Measurements from ENCODE around the gene ASXL3.

The ASXL3 gene

GRCh38 chr18:33669589-33669988, 91.6 kb downstream of the ASXL3 start:
- no peaks in the 10 kb centered on the region for H4K20me1 ChIP-seq (ENCODE audit: insufficient read depth, low read length)
- H3K4me2 ChIP-seq (ENCODE audit: insufficient read depth, low read length), result no peak overlapping the region
- H3K4me3 ChIP-seq (ENCODE audit: low read depth in 1 of 2, low read length in 2 of 2), result no peak overlapping the region
- no peak overlapping the region for H2AFZ ChIP-seq (ENCODE audit: low read depth, low read length)
- H3K27me3 ChIP-seq (ENCODE audit: insufficient read depth, low read length, poor library complexity), result no peaks in the 10 kb centered on the region
- DNase-seq (no peak), ATAC-seq (ENCODE audit: insufficient read depth, low read depth) (no peak)
- H3K36me3 ChIP-seq (ENCODE audit: insufficient read depth, low read length), result no peaks in the 10 kb centered on the region
- H3K4me1 ChIP-seq (ENCODE audit: insufficient read depth, low read length), result no peaks in the 10 kb centered on the region
- H3K9me3 ChIP-seq (ENCODE audit: insufficient read depth, low read length, severe bottlenecking), result no peaks in the 10 kb centered on the region
- no peaks in the 10 kb centered on the region for H3K79me2 ChIP-seq (ENCODE audit: insufficient read depth, low read length)
- no peak for TF ChIP-seq EZH2 (IDR thresholded peaks at IDR 0.05; ENCODE audit: borderline replicate concordance, low read depth, low read length, severe bottlenecking)
- TF ChIP-seq, protein P1, sequence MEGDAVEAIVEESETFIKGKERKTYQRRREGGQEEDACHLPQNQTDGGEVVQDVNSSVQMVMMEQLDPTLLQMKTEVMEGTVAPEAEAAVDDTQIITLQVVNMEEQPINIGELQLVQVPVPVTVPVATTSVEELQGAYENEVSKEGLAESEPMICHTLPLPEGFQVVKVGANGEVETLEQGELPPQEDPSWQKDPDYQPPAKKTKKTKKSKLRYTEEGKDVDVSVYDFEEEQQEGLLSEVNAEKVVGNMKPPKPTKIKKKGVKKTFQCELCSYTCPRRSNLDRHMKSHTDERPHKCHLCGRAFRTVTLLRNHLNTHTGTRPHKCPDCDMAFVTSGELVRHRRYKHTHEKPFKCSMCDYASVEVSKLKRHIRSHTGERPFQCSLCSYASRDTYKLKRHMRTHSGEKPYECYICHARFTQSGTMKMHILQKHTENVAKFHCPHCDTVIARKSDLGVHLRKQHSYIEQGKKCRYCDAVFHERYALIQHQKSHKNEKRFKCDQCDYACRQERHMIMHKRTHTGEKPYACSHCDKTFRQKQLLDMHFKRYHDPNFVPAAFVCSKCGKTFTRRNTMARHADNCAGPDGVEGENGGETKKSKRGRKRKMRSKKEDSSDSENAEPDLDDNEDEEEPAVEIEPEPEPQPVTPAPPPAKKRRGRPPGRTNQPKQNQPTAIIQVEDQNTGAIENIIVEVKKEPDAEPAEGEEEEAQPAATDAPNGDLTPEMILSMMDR (IDR thresholded peaks at IDR 0.05; ENCODE audit: borderline replicate concordance, extremely low read depth, low read length, poor library complexity, severe bottlenecking), result no peak
- no peak overlapping the region for H3K9ac ChIP-seq (ENCODE audit: low read depth, low read length)
- no peak overlapping the region for H3K27ac ChIP-seq (ENCODE audit: low read length)

DNA sequence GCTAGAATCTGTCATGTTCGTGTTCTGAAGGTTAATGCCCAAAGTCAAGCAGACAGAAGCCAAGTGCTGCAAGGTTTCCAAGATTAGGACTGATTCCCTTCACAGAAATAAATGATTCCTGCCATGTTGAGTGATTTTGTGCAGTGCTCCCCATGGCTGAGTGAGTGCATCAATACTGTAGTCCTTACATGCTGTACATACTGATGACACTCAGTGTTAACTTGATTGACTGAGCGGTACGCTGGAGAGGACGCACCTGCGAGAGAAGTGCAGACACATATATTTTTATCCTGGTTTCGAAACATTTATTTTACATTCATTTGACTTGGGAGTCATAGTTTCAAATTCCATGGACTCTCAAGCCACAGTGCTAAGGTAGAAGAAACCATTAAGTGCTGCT, 92.0 kb downstream of the ASXL3 start:
- DNase-seq (no peak), ATAC-seq (ENCODE audit: insufficient read depth, low read depth) (no peak)
- Histone ChIP-seq H4K20me1 (ENCODE audit: insufficient read depth, low read length) (no peaks in the 10 kb centered on the region), H2AFZ (ENCODE audit: low read depth, low read length) (no peak overlapping the region), H3K9me3 (ENCODE audit: insufficient read depth, low read length, severe bottlenecking) (no peaks in the 10 kb centered on the region), H3K4me1 (ENCODE audit: insufficient read depth, low read length) (no peaks in the 10 kb centered on the region), H3K4me2 (ENCODE audit: insufficient read depth, low read length) (no peak overlapping the region), H3K27ac (ENCODE audit: low read length) (no peak overlapping the region), H3K9ac (ENCODE audit: low read depth, low read length) (no peak overlapping the region), H3K79me2 (ENCODE audit: insufficient read depth, low read length) (no peaks in the 10 kb centered on the region), H3K4me3 (ENCODE audit: low read depth in 1 of 2, low read length in 2 of 2) (no peak overlapping the region), H3K27me3 (ENCODE audit: insufficient read depth, low read length, poor library complexity) (no peaks in the 10 kb centered on the region), H3K36me3 (ENCODE audit: insufficient read depth, low read length) (no peaks in the 10 kb centered on the region)
- TF ChIP-seq, protein P1 (IDR thresholded peaks at IDR 0.05; ENCODE audit: borderline replicate concordance, extremely low read depth, low read length, poor library complexity, severe bottlenecking), result no peak
- TF ChIP-seq EZH2 (IDR thresholded peaks at IDR 0.05; ENCODE audit: borderline replicate concordance, low read depth, low read length, severe bottlenecking), result no peak

DNA sequence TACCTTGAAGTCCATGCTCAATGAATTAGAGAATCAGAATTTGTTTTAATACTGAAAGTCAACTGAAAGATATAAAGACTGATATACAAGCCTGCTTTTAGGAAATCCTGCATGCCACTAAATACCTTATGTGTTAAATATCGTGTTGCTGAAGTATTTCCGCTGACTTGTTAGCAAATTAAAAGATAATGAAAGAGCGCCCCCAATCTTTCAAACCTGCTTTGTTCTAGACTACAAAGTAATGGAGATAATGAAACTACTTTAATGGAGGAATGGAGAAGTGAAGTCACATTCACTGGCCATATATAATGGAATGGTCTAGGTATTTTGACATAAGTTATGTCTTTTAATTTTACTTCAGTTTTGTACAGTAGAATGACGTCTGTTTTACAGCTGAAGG, 95.7 kb downstream of the ASXL3 start:
- Histone ChIP-seq H2AFZ (ENCODE audit: low read depth, low read length) (no peak overlapping the region), H3K27me3 (ENCODE audit: insufficient read depth, low read length, poor library complexity) (no peaks in the 10 kb centered on the region), H3K4me1 (ENCODE audit: insufficient read depth, low read length) (no peaks in the 10 kb centered on the region), H3K79me2 (ENCODE audit: insufficient read depth, low read length) (no peaks in the 10 kb centered on the region), H3K27ac (ENCODE audit: low read length) (no peak overlapping the region), H3K9me3 (ENCODE audit: insufficient read depth, low read length, severe bottlenecking) (no peaks in the 10 kb centered on the region), H3K9ac (ENCODE audit: low read depth, low read length) (no peak overlapping the region), H3K4me3 (ENCODE audit: low read depth in 1 of 2, low read length in 2 of 2) (no peak overlapping the region), H3K36me3 (ENCODE audit: insufficient read depth, low read length) (no peaks in the 10 kb centered on the region), H4K20me1 (ENCODE audit: insufficient read depth, low read length) (no peaks in the 10 kb centered on the region), H3K4me2 (ENCODE audit: insufficient read depth, low read length) (no peak overlapping the region)
- DNase-seq (no peak), ATAC-seq (ENCODE audit: insufficient read depth, low read depth) (no peak)
- TF ChIP-seq, protein P1 (IDR thresholded peaks at IDR 0.05; ENCODE audit: borderline replicate concordance, extremely low read depth, low read length, poor library complexity, severe bottlenecking), result no peak
- TF ChIP-seq EZH2 (IDR thresholded peaks at IDR 0.05; ENCODE audit: borderline replicate concordance, low read depth, low read length, severe bottlenecking), result no peak

DNA sequence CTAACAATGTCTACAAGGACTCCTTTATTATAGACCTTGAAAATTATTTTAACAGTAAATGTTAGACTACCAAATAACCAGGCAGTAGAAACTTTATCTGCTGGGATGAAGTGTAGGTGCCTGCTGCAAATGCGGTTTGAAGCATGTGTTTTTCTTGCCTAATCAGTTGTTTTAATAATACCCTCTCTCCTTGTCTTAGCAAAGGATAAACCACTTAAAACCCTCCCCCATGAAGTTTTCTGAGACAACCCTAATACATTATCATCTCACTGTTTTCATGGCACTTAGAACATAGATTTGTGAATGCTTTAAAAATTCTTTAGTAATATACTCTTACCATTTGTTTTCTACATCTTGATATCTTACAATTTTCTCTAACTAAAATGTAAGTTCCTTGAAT, 98.6 kb downstream of the ASXL3 start:
- no peak for DNase-seq
- no peak overlapping the region for H3K9ac ChIP-seq (ENCODE audit: low read depth, low read length)
- no peak overlapping the region for H2AFZ ChIP-seq (ENCODE audit: low read depth, low read length)
- TF ChIP-seq EZH2 (IDR thresholded peaks at IDR 0.05; ENCODE audit: borderline replicate concordance, low read depth, low read length, severe bottlenecking), result no peak
- TF ChIP-seq, protein P1 (IDR thresholded peaks at IDR 0.05; ENCODE audit: borderline replicate concordance, extremely low read depth, low read length, poor library complexity, severe bottlenecking), result no peak
- H3K4me3 ChIP-seq (ENCODE audit: low read depth in 1 of 2, low read length in 2 of 2), result no peak overlapping the region
- H3K4me1 ChIP-seq (ENCODE audit: insufficient read depth, low read length), result no peaks in the 10 kb centered on the region
- H3K79me2 ChIP-seq (ENCODE audit: insufficient read depth, low read length), result no peaks in the 10 kb centered on the region
- ATAC-seq (ENCODE audit: insufficient read depth, low read depth), result no peak
- no peaks in the 10 kb centered on the region for H3K36me3 ChIP-seq (ENCODE audit: insufficient read depth, low read length)
- no peaks in the 10 kb centered on the region for H3K9me3 ChIP-seq (ENCODE audit: insufficient read depth, low read length, severe bottlenecking)
- no peak overlapping the region for H3K27ac ChIP-seq (ENCODE audit: low read length)
- no peaks in the 10 kb centered on the region for H4K20me1 ChIP-seq (ENCODE audit: insufficient read depth, low read length)
- H3K4me2 ChIP-seq (ENCODE audit: insufficient read depth, low read length), result no peak overlapping the region
- no peaks in the 10 kb centered on the region for H3K27me3 ChIP-seq (ENCODE audit: insufficient read depth, low read length, poor library complexity)
